ENCODE data around the gene TMEM245.
A peak's percentile ranks its signal among the peaks of the same experiment; 100 is the strongest.

TMEM245 gene

DNA sequence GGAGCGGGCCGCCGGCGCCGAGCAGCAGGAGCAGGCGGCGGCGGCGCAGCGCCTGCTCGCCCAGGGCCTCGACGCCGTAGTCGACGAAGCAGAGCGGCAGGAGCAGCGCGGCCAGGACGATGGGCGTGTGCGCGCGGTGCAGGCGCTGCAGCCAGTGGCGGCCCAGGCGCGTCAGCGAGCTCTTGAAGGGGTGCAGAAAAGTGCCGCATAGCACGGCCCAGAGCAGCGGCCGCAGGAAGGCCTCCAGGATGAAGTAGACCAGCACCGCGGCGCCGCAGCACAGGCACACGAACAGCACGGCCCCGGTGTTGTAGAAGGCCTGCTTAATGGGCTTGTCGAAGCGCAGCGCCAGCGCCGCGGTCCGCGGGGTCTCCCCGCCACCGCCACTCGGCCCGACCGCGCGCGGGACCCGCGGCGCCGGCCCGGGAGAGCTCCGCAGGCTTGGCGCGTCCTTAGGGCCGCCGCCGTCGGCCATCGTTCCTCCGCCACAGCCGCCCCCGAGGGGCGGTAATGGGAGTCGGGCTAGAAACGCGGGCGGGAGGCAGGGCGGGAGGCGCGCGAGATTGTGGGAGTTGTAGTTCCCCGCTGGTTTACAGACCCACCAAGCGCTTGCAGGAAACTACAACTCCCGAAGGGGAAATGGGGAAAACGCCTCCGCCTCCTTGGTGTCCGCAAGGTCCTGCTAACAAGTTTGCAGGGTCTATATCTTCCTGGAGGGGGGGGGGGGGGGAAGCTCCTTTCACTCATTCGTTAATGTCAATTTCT, at the start of gene TMEM245:
Gene TMEM245, minus strand, starts transcription at position 509 of the 765 bp plus-strand sequence. Its CDS starts 34 bp downstream, at position 475.
- Mint-ChIP-seq H3K4me3 (peak within 1 kb of the TSS; percentile 94), H3K27me3 (ENCODE audit: low read depth) (no peaks in the 10 kb centered on the region), H3K27ac (peak within 1 kb of the TSS; percentile 81), H3K9me3 (no peaks in the 10 kb centered on the region), H3K4me1 (ENCODE audit: low read depth) (peaks cover 41% of the 10 kb centered on the region), H3K36me3 (ENCODE audit: low read depth) (peaks cover 21% of the 10 kb centered on the region)

DNA sequence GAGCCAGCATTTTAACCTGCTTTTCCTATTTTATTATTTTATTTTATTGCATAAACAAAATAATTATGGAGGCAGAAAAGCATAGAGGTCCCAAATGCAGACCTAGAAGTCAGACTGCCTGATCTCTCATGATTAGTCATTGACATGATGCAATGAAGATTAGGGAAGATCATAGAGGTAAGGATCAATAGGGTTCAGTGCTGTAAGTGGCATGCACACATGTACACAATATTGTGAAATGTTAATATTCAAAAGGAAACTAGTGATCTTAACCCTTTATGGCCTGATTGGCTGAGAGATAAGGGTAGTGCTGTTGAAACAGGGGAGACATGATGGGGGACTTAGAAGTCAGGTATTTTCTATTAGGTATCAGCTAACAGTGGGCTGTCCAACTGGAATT, 48.4 kb upstream of the TMEM245 start:
- peaks cover 1% of the 10 kb centered on the region for H3K36me3 Mint-ChIP-seq (ENCODE audit: low read depth)
- no peak overlapping the region for H3K27ac Mint-ChIP-seq

DNA sequence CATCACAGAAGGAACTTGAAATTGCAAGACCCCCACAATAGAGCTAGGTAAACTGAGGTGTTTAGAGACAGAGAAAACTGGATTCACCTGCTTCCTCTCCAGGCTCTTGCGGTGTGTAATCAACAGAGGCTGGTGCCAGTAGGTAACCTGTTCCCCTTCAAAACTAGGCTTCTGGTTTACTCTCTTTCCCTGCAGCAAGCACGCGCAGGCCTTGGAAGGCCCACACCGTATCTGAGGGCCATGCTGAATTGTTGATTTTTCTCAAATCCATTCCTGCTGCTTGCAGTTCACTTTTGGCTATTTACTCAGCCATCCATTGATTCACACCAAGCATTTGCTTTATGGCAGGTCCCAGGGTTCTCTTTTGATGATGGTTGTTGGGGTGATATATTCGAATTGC, 48.0 kb upstream of the TMEM245 start:
- peaks cover 8% of the 10 kb centered on the region for H3K9me3 Mint-ChIP-seq
- H3K4me3 Mint-ChIP-seq: no peak overlapping the region
- H3K27me3 Mint-ChIP-seq (ENCODE audit: low read depth): peaks cover 55% of the 10 kb centered on the region
- peaks cover 2% of the 10 kb centered on the region for H3K4me1 Mint-ChIP-seq (ENCODE audit: low read depth)
- no peak overlapping the region for H3K27ac Mint-ChIP-seq
- peaks cover 1% of the 10 kb centered on the region for H3K36me3 Mint-ChIP-seq (ENCODE audit: low read depth)

More for the DNA sequence above, 48.4 kb upstream of the TMEM245 start:
- Mint-ChIP-seq H3K4me3 (no peak overlapping the region), H3K27me3 (ENCODE audit: low read depth) (peaks cover 52% of the 10 kb centered on the region), H3K9me3 (peaks cover 8% of the 10 kb centered on the region), H3K4me1 (ENCODE audit: low read depth) (peaks cover 2% of the 10 kb centered on the region)

DNA sequence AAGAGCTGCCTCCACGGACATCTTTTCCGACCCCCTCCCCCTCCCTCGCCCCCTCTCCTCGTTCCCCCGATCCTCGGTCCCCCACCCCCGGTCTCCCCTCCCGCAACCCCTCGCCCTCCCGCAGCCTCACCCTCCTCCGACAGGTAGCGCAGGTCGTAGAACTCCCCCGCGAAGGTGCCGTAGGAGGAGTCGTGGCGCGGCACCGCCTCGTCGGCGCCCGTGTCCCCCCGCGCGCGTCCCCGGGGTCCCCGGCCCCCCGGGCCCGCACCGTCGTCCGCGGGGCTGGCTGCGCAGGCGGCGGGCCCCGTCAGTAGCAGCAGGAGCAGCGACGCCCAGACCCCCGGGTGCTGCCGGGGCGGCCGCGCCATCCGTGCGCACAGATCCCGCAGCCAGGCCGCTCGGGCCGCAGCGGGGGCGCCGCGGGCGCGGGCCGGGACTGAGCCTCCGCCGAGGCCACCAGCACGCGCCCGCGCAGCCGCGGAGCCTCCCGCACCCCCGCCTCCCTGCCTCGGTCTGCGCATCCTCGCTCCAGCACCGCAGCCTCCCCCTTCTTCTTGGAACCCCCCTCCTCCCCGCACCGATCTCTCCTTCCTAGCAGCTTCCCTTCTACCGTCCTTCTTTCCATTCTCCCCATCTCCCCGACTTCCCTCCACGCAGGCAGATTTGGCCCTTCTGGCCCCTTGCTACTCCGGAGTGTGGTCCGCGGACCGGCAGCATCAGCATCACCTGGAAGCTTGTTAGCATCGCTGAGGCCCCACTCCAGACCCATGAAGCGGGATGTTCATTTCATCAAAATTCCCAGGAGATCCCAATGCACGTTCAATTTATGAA, 47.2 kb upstream of the TMEM245 start, which contains the start of gene FRRS1L:
Gene FRRS1L, minus strand, starts transcription at position 479 of the 831 bp plus-strand sequence. Its CDS starts 111 bp downstream, at position 368.
- no peak within 1 kb of the TSS for H3K4me3 Mint-ChIP-seq
- peaks cover 2% of the 10 kb centered on the region for H3K4me1 Mint-ChIP-seq (ENCODE audit: low read depth)
- peaks cover 55% of the 10 kb centered on the region for H3K27me3 Mint-ChIP-seq (ENCODE audit: low read depth)
- H3K9me3 Mint-ChIP-seq: peaks cover 8% of the 10 kb centered on the region
- H3K36me3 Mint-ChIP-seq (ENCODE audit: low read depth): peaks cover 1% of the 10 kb centered on the region
- no peak within 1 kb of the TSS for H3K27ac Mint-ChIP-seq

DNA sequence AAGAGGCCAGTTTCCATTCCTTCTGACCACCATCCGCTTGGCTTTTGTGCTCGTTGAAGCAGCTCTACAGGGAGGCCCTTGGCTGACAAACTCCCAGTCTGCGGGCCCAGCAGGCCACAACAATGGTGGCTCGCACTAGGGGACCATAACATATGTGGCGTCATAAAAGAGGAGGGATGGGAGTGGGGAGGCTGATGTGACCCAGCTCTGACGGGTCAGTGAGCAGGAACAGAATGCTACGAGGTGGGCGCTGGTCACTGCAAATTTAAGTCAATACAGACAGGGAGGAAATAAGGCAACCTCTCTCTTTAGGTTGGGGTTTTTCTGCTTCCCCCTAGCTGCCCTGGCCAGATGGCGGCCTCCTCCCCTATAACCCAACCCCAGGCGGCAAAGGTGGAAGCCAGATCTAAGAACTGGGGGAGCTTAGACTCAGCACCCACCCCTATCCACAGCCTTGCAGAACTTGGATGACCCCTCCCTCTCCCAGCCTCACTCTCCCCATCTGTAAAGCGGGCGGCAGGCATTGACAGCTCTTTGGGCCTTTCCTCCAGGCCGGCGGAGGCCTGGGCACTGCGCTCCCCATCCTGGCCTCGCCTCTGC, 46.5 kb upstream of the TMEM245 start:
- Mint-ChIP-seq H3K4me3 (no peak overlapping the region), H3K9me3 (peaks cover 8% of the 10 kb centered on the region), H3K4me1 (ENCODE audit: low read depth) (peaks cover 2% of the 10 kb centered on the region), H3K27me3 (ENCODE audit: low read depth) (peaks cover 54% of the 10 kb centered on the region), H3K36me3 (ENCODE audit: low read depth) (peaks cover 1% of the 10 kb centered on the region), H3K27ac (no peak overlapping the region)

DNA sequence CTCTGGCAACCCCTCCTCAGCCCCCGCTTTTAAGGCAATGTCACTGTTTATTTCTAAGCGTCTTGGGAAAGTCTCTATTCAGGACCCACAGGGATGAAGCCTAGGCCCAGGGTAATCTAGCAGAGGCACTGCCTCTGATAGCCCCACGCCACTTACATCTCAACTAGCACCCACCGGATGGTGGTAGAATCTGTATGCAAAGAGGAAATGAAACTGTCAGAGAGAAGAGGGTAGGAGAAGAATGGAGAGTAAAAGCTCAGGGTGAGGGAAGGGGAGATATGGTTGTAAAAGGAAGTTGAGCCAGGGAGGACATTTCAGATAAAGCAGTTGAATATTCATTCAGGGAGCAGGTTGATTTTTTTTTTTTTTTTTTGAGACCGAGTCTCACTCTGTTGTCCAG, 44.3 kb upstream of the TMEM245 start:
- no peak overlapping the region for H3K4me3 Mint-ChIP-seq
- no peak overlapping the region for H3K27ac Mint-ChIP-seq
- peaks cover 2% of the 10 kb centered on the region for H3K4me1 Mint-ChIP-seq (ENCODE audit: low read depth)
- peaks cover 58% of the 10 kb centered on the region for H3K27me3 Mint-ChIP-seq (ENCODE audit: low read depth)
- H3K9me3 Mint-ChIP-seq: peaks cover 8% of the 10 kb centered on the region
- H3K36me3 Mint-ChIP-seq (ENCODE audit: low read depth): peaks cover 1% of the 10 kb centered on the region

DNA sequence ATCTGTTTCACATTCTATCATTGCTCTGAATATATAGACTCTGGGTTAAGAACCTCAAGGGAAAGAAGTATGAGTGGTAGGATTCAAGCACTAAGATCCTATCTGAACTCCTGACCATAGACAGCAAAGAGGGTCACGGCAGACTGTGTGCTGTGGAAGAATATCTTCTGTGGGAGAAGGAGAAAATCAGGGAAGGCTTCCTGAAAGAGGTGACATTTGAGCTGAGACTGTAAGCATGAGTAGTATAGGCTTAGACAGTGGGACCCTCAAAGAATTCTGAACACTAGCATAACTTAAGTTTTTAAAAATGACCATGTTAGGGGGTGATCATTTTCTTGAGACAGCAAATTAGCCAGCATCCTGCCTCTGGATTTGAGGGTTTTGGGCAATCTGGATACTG, 43.4 kb upstream of the TMEM245 start:
- Mint-ChIP-seq H3K36me3 (ENCODE audit: low read depth) (peaks cover 1% of the 10 kb centered on the region), H3K4me1 (ENCODE audit: low read depth) (peaks cover 2% of the 10 kb centered on the region), H3K27me3 (ENCODE audit: low read depth) (peaks cover 60% of the 10 kb centered on the region), H3K9me3 (peaks cover 11% of the 10 kb centered on the region), H3K27ac (no peak overlapping the region), H3K4me3 (no peak overlapping the region)

DNA sequence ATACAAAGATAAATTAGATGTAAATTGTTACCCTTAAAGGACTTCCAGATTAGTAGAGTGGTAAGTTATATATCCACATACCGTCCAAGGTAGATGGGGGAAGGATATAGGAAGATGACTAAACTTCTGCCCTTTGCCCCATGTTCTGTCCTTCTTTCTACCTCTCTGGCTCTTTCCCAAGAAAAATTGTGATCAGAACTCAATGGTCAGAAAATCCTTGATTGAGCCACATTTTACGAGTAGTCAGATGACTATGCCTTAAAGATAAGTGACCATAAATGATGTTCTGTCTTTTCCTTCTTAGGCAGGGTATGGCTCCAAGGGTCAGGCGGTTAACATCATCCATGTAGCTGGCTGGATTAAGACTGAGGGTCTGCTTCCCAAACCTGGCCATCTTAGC, 42.9 kb upstream of the TMEM245 start:
- no peak overlapping the region for H3K4me3 Mint-ChIP-seq
- H3K4me1 Mint-ChIP-seq (ENCODE audit: low read depth): peaks cover 2% of the 10 kb centered on the region
- H3K27ac Mint-ChIP-seq: no peak overlapping the region
- H3K9me3 Mint-ChIP-seq: peaks cover 11% of the 10 kb centered on the region
- H3K36me3 Mint-ChIP-seq (ENCODE audit: low read depth): peaks cover 1% of the 10 kb centered on the region
- peaks cover 57% of the 10 kb centered on the region for H3K27me3 Mint-ChIP-seq (ENCODE audit: low read depth)

DNA sequence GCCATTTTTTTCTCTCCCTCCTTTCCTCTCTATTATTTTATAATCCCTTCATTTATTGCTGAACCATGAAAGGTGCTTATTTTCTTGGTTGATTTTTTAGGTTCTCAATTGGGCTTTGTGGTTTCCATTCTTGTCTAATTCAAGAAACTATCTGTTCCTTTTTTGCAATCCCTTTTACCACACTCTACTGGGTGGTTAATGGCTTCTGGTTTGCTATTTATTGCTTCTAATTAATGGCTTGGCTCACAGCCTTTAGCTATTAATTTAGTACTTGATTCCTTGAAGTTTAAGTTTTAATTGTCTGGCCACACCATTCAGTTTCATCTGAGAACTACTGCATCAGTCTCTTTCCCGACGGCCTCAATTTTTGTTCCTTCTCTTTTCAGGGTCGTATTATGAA, 41.7 kb upstream of the TMEM245 start:
- Mint-ChIP-seq H3K36me3 (ENCODE audit: low read depth) (peaks cover 1% of the 10 kb centered on the region), H3K4me3 (no peak overlapping the region), H3K27me3 (ENCODE audit: low read depth) (peaks cover 54% of the 10 kb centered on the region), H3K27ac (no peak overlapping the region), H3K9me3 (peaks cover 11% of the 10 kb centered on the region), H3K4me1 (ENCODE audit: low read depth) (no peaks in the 10 kb centered on the region)

DNA sequence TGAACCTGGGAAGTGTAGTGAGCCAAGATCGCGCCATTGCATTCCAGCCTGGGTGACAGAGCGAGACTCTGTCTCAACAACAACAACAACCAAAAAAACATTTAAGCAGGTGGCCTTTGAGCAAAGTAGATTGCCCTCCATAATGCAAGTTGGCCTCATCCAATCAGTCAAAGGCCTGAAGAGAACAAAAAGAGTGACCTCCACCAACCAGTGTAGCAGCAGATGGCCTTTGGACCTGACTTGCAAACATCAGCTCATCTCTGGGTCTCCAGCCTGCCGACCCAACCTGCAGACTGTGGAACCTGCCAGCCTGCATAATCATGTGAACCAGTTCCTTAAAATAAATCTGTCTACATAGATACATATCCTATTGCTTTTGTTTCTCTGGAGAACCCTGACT, 39.8 kb upstream of the TMEM245 start:
- Mint-ChIP-seq H3K9me3 (peaks cover 4% of the 10 kb centered on the region), H3K27ac (no peak overlapping the region), H3K4me3 (no peak overlapping the region), H3K4me1 (ENCODE audit: low read depth) (no peaks in the 10 kb centered on the region), H3K36me3 (ENCODE audit: low read depth) (no peaks in the 10 kb centered on the region), H3K27me3 (ENCODE audit: low read depth) (peaks cover 39% of the 10 kb centered on the region)

DNA sequence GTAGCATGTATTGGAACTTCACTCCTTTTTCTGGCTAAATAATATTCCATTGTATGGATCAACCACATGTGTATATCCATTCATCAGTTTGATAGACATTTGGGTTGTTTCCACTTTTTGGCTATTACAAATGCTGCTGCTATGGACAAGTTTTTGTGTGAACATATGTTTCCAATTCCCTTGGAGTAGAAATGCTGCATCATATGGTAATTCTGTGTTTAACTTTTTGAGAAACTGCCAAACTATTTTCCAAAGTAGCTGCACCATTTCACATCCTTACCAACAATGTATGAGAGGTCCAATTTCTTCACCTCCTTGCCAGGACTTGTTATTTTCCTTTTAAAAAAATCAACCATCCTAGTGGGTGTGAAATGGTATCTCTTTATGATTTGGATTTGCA, 38.9 kb upstream of the TMEM245 start:
- Mint-ChIP-seq H3K4me1 (ENCODE audit: low read depth) (no peaks in the 10 kb centered on the region), H3K27ac (no peak overlapping the region), H3K36me3 (ENCODE audit: low read depth) (no peaks in the 10 kb centered on the region), H3K27me3 (ENCODE audit: low read depth) (peaks cover 34% of the 10 kb centered on the region), H3K9me3 (peaks cover 14% of the 10 kb centered on the region), H3K4me3 (no peak overlapping the region)

DNA sequence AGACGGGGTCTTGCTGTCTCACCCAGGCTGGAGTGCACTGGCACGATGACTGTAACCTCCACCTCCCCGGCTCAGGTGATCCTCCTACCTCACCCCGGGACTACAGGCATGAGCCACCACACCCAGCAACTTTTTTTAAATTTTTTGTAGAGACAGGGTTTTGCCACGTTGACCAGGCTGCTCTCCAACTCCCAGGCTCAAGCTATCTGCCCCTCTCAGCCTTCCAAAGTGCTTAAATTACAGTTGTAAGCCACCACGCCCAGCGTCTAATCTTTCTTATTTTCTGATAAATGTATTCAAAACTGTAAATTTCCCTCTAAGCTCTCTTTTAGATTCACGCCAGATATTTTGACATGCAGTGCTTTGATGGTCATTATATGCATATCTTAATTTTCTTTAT, 37.0 kb upstream of the TMEM245 start:
- Mint-ChIP-seq H3K36me3 (ENCODE audit: low read depth) (no peaks in the 10 kb centered on the region), H3K27me3 (ENCODE audit: low read depth) (peaks cover 27% of the 10 kb centered on the region), H3K4me1 (ENCODE audit: low read depth) (no peaks in the 10 kb centered on the region), H3K27ac (no peak overlapping the region), H3K9me3 (peaks cover 21% of the 10 kb centered on the region), H3K4me3 (no peak overlapping the region)

DNA sequence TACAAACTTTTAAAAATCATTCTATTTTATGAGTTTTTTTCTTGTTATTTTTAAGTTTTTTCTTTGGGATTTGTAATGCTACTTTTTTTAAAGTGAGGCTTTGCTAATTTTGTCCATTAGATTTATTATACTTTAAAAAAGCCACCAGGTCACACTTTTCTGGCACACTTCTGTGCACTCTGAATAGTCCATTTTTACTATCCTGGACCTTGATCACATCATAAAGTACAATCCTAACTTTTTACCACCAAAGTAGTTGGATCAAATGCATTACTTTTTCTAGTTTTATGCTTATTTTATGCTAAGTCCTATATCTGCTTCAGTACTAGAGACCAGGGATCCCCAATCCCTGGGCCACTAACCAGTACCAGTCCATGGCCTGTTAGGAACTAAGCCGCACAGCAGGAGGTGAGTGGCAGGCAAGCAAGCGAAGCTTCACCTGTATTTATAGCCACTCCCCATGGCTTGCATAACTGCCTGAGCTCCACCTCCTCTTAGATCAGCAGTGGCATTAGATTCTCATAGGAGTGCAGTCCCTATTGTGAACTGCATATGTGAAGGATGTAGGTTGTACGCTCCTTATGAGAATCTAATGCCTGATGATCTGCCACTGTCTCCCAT, 31.3 kb upstream of the TMEM245 start:
- peaks cover 17% of the 10 kb centered on the region for H3K9me3 Mint-ChIP-seq
- no peaks in the 10 kb centered on the region for H3K4me1 Mint-ChIP-seq (ENCODE audit: low read depth)
- H3K27ac Mint-ChIP-seq: no peak overlapping the region
- H3K27me3 Mint-ChIP-seq (ENCODE audit: low read depth): peaks cover 12% of the 10 kb centered on the region
- no peak overlapping the region for H3K4me3 Mint-ChIP-seq
- H3K36me3 Mint-ChIP-seq (ENCODE audit: low read depth): no peaks in the 10 kb centered on the region

DNA sequence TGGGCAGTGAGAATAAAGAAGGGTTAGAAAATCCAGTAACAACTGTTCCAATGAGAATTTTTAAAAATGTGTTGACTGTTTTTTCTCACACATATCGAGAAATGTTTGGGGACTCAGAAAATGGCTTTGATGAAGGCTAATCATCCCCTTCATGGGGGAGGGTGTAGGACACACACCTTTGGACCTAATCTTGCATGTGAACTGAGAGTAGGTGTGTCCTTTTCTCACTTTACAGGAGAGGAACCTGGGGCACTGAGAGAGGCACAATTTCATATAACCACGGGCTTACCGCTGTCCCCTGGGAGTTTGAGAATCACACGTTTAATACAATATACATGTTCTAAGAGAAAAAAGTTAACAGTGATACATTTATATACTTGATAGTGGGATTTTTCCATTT, 30.0 kb upstream of the TMEM245 start:
- H3K4me1 Mint-ChIP-seq (ENCODE audit: low read depth): no peaks in the 10 kb centered on the region
- H3K9me3 Mint-ChIP-seq: peaks cover 17% of the 10 kb centered on the region
- no peaks in the 10 kb centered on the region for H3K36me3 Mint-ChIP-seq (ENCODE audit: low read depth)
- peaks cover 11% of the 10 kb centered on the region for H3K27me3 Mint-ChIP-seq (ENCODE audit: low read depth)
- no peak overlapping the region for H3K4me3 Mint-ChIP-seq
- H3K27ac Mint-ChIP-seq: no peak overlapping the region
